Spleen (tissue), 7 donors: ENCODE measurements around the gene GADL1.

Experiments used
- CTCF ChIP-seq, 11 experiments: fragments of 200-600 bp in 7 of 11; fragments of 450-650 bp in 4 of 11; sonication (generic) in 4 of 11; IDR thresholded peaks in 8 of 11; conservative IDR thresholded peaks in 3 of 11; 1 replicate in 7 of 11; 2 replicates in 4 of 11; pipeline versions ENCODE4 v1.4.0 to v1.8.0; 2016 to 2021; ENCODE audit warnings: antibody characterized with exemption in 11 of 11, inconsistent platforms in 4 of 11, mild to moderate bottlenecking in 1 of 11
- POLR2A ChIP-seq, 3 donors: fragments of 450-650 bp; IDR thresholded peaks; one replicate each; pipeline ENCODE4 v1.5.1; 2017; ENCODE audit warnings: antibody characterized with exemption in 3 of 3, mild to moderate bottlenecking in 1 of 3
- donor health status: DM: no; HTN: no; CAD: no; lungs with moderate emphysema.
- donor health status: DM: no; HTN: no; CAD: no.
- donor health status: DM: no; HTN: no; CAD: no.

GRCh38 chr3:30694148-30694547 lies 200.3 kb downstream of the GADL1 start:
- TF ChIP-seq CTCF (IDR thresholded peaks at IDR 0.05 in 8 of 11, conservative IDR thresholded peaks at IDR 0.05 in 3 of 11) (no peak), POLR2A (IDR thresholded peaks at IDR 0.05) (no peak)
